HepG2 (cell line): ENCODE data around the gene MPZL3. TPM values are rescaled to one million over a fixed set of nuclear protein-coding genes. Genes with fewer than 3 reads are reported as not detected.

Source experiments
- ATAC-seq: fragments of 200-7000 bp; cut with Tn5 transposase; 3 replicates; pipeline ENCODE4 v1.9.1; 2020; ENCODE audit warnings: mild to moderate bottlenecking, moderate library complexity
- BruUV-seq: library from RNA; stranded (reverse); fragments of 400-500 nt; replicated peaks from 2 replicates; lab custom pipeline; 2021; lab: Mats Ljungman, UMichigan
- CTCF ChIA-PET: fragments of 300-600 bp; formaldehyde crosslinking; extraction: SDS; loops from one replicate; lab custom pipeline; 2021; ENCODE audit warnings: low total read pairs, inconsistent platforms, low intra/inter-chr PET ratio; lab: Yijun Ruan, JAX
- POLR2A ChIA-PET: fragments of 350-600 bp; sonication (Branson Sonifier 250); formaldehyde crosslinking; loops from one replicate; lab custom pipeline; 2020; ENCODE audit warnings: antibody characterized with exemption, inconsistent platforms; lab: Yijun Ruan, JAX
- DNase-seq: peaks from one replicate; pipeline ENCODE4 v3.0.0-alpha.2; 2015; ENCODE audit warnings: low spot score
- FAIRE-seq: peaks from 3 replicates; lab custom pipeline; 2011; peaks lifted over from hg19 to GRCh38; lab: Jason Lieb, UNC
- H2AFZ ChIP-seq: one replicate; pipeline ENCODE4 v1.6.1; 2011; ENCODE audit warnings: low read length, inconsistent platforms
- H3K27ac ChIP-seq: fragments of 300-600 bp; 3 replicates; pipeline ENCODE4 v1.8.0; 2011; ENCODE audit warnings: mixed run types, mild to moderate bottlenecking, mixed read lengths, low read length, inconsistent platforms; ENCODE audit not compliant: insufficient read depth; ENCODE audit errors: extremely low read length
- H3K27me3 ChIP-seq, 2 experiments: fragments of 200-600 bp in 1 of 2; 2 replicates in 1 of 2; 3 replicates in 1 of 2; pipeline versions ENCODE4 v1.6.0 to v1.8.0; 2011; ENCODE audit warnings: low read length in 2 of 2, mild to moderate bottlenecking in 2 of 2, moderate library complexity in 2 of 2, inconsistent platforms in 1 of 2; ENCODE audit not compliant: insufficient read depth in 2 of 2, control insufficient read depth in 1 of 2
- H3K36me3 ChIP-seq, 2 experiments: fragments of 200-600 bp in 1 of 2; replicated peaks in 1 of 2; 2 replicates in 1 of 2; 3 replicates in 1 of 2; pipeline versions ENCODE4 v1.5.1 to v1.8.0; 2011; ENCODE audit warnings: low read length in 2 of 2, inconsistent platforms in 1 of 2; ENCODE audit not compliant: insufficient read depth in 2 of 2, control insufficient read depth in 1 of 2
- H3K4me1 ChIP-seq: 2 replicates; pipeline ENCODE4 v1.5.1; 2012; ENCODE audit warnings: low read length, inconsistent platforms; ENCODE audit not compliant: insufficient read depth
- H3K4me2 ChIP-seq: 2 replicates; pipeline ENCODE4 v1.6.0; 2011; ENCODE audit warnings: low read depth, low read length, inconsistent platforms
- H3K4me3 ChIP-seq, 3 experiments: fragments of 200-600 bp in 1 of 3; sonication (generic), shearing (Covaris generic) in 1 of 3; replicated peaks in 1 of 3; 2 replicates each; pipeline ENCODE4 v1.5.1; 2011 to 2016; ENCODE audit warnings: low read length in 3 of 3, inconsistent platforms in 2 of 3, low read depth in 2 of 3, mild to moderate bottlenecking in 2 of 3, control low read depth in 1 of 3, mixed read lengths in 1 of 3; ENCODE audit not compliant: insufficient read depth in 1 of 3
- H3K79me2 ChIP-seq: one replicate; pipeline ENCODE4 v1.6.1; 2011; ENCODE audit warnings: low read length, inconsistent platforms; ENCODE audit not compliant: insufficient read depth
- H3K9ac ChIP-seq: 2 replicates; pipeline ENCODE4 v1.6.0; 2011; ENCODE audit warnings: mild to moderate bottlenecking, low read depth, low read length, inconsistent platforms; ENCODE audit not compliant: insufficient read depth
- H3K9me3 ChIP-seq: 2 replicates; pipeline ENCODE4 v1.5.1; 2012; ENCODE audit warnings: mild to moderate bottlenecking, low read length
- H4K20me1 ChIP-seq: 2 replicates; pipeline ENCODE4 v1.6.0; 2011; ENCODE audit warnings: inconsistent platforms, mild to moderate bottlenecking, low read length, moderate library complexity; ENCODE audit not compliant: insufficient read depth
- CAMTA2 ChIP-seq: sonication (generic); formaldehyde crosslinking; IDR thresholded peaks from 2 replicates; pipeline ENCODE4 v1.4.0; 2020; ENCODE audit warnings: mild to moderate bottlenecking, missing genetic modification reagents, borderline replicate concordance
- ERF ChIP-seq: IDR thresholded peaks from 2 replicates; pipeline ENCODE4 v1.6.1; 2018; ENCODE audit warnings: missing biosample characterization, missing genetic modification reagents
- NFYB ChIP-seq: sonication (generic); formaldehyde crosslinking; IDR thresholded peaks from 2 replicates; pipeline ENCODE4 v1.4.0; 2020; ENCODE audit warnings: missing genetic modification reagents
- NFYC ChIP-seq: IDR thresholded peaks from 2 replicates; pipeline ENCODE4 v1.6.1; 2016; ENCODE audit warnings: missing genetic modification reagents, missing compliant biosample characterization
- PAX8 ChIP-seq: sonication (generic); formaldehyde crosslinking; IDR thresholded peaks from 2 replicates; pipeline ENCODE4 v1.8.0; 2022; ENCODE audit warnings: mild to moderate bottlenecking, missing genetic modification reagents, borderline replicate concordance
- PTBP1 ChIP-seq: fragments of 200-400 bp; formaldehyde crosslinking; IDR thresholded peaks from 2 replicates; pipeline ENCODE4 v1.6.1; 2018; ENCODE audit warnings: low read length, low read depth; ENCODE audit not compliant: poor library complexity, severe bottlenecking
- SNAI1 ChIP-seq: sonication (generic); formaldehyde crosslinking; IDR thresholded peaks from 2 replicates; pipeline ENCODE4 v1.5.0; 2020; ENCODE audit warnings: mild to moderate bottlenecking, missing genetic modification reagents, borderline replicate concordance
- ZNF24 ChIP-seq: fragments of 450-650 bp; IDR thresholded peaks from 2 replicates; pipeline ENCODE4 v1.6.1; 2017; ENCODE audit warnings: antibody characterized with exemption, mild to moderate bottlenecking
- ZNF263 ChIP-seq: sonication (generic); formaldehyde crosslinking; IDR thresholded peaks from 2 replicates; pipeline ENCODE4 v1.4.0; 2020; ENCODE audit warnings: missing genetic modification reagents
- ZNF264 ChIP-seq: sonication (generic); formaldehyde crosslinking; IDR thresholded peaks from 2 replicates; pipeline ENCODE4 v1.4.0; 2020; ENCODE audit warnings: missing genetic modification reagents
- ZNF768 ChIP-seq: sonication (generic); formaldehyde crosslinking; IDR thresholded peaks from 2 replicates; pipeline ENCODE4 v1.4.0; 2020; ENCODE audit warnings: missing genetic modification reagents
- WGBS: methylation state at CpG from one replicate; pipeline ENCODE4 v1.1.6; 2017; ENCODE audit warnings: low lambda C conversion rate; 5-methylcytosine and 5-hydroxymethylcytosine counted together
- in situ Hi-C: cut with HindIII; loops from 2 replicates; pipeline ENCODE4 v1.10.0; 2017; ENCODE audit warnings: low pct_unique_long_range_greater_than_20kb; ENCODE audit not compliant: extremely low pct_ligation_motif_present
- intact Hi-C: fragments of 100-400 bp; cut with micrococcal nuclease; formaldehyde crosslinking; loops from one replicate; pipeline ENCODE4 v1.10.0; 2022; ENCODE audit not compliant: unreplicated experiment
- polyA plus RNA-seq, 8 experiments: library from polyadenylated mRNA; depleted of rRNA in 3 of 8; stranded (reverse) in 7 of 8; unstranded in 1 of 8; fragments of >200 nt; fragmentation: Illumina TruSeq in 4 of 8; extraction: Trizol in 4 of 8; gene quantifications; 2 replicates each; pipeline versions ENCODE4 v1.2.1 to v1.2.3, GENCODE V29; 2011 to 2016; ENCODE audit warnings: low read depth in 4 of 8, missing spikeins in 1 of 8, mixed read lengths in 1 of 8; ENCODE audit not compliant: insufficient read depth in 1 of 8
- total RNA-seq, 5 experiments: library from RNA; depleted of rRNA; stranded (reverse); fragments of >200 nt; fragmentation: Illumina TruSeq; extraction: Trizol; gene quantifications; 2 replicates each; pipeline ENCODE4 v1.2.3, GENCODE V29; 2016; ENCODE audit warnings: low read depth in 1 of 5
- TF ChIP-seq, protein P1 (sequence below): sonication (generic); formaldehyde crosslinking; IDR thresholded peaks from 2 replicates; pipeline ENCODE4 v1.4.0; 2020; ENCODE audit warnings: missing genetic modification reagents
- TF ChIP-seq, protein P2 (sequence below): IDR thresholded peaks from 2 replicates; pipeline ENCODE4 v1.6.1; 2018; ENCODE audit warnings: missing genetic modification reagents, mild to moderate bottlenecking, missing compliant biosample characterization
- TF ChIP-seq, protein P3 (sequence below): sonication (generic); formaldehyde crosslinking; IDR thresholded peaks from 2 replicates; pipeline ENCODE4 v1.4.0; 2020; ENCODE audit warnings: missing genetic modification reagents; ENCODE audit errors: not compliant biosample characterization
- TF ChIP-seq, protein P4 (sequence below): sonication (generic); formaldehyde crosslinking; IDR thresholded peaks from 2 replicates; pipeline ENCODE4 v1.4.0; 2020; ENCODE audit warnings: missing genetic modification reagents
- TF ChIP-seq, protein P5 (sequence below): IDR thresholded peaks from 2 replicates; pipeline ENCODE4 v1.6.1; 2016; ENCODE audit warnings: low read depth, borderline replicate concordance

MPZL3 gene
- total and polyA plus RNA-seq, 2 of the 13 experiments (the other 11 are each of a cell fraction or from before 2014, with no cell fraction given): 5.3 to 9.3 TPM

DNA sequence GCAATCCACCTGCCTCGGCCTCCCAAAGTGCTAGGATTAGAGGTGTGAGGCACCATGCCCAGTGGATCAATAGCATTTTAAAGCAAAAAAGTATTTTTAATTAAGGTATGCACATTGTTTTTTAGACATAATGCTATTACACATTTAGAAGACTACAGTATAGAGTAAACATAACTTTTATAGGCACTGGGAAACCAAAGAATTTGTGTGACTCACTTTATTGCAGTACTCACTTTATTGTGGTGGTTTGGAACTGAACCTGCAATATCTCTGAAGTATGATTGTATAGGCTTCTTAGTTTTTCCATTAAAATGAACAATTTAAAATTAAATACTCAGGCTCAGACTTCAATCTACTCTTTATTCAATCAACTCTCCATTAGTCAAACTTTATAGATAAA is 34.8 kb upstream of the MPZL3 start:
- no peaks in the 10 kb centered on the region for H4K20me1 ChIP-seq
- CTCF ChIA-PET: interaction anchor here (1.3 kb wide), 1 partner anchor 89 kb away, joined by 4 read pairs; no protein-coding TSS in a partner anchor
- BruUV-seq: no TSS peak
- H3K79me2 ChIP-seq: no peaks in the 10 kb centered on the region
- H3K27me3 ChIP-seq: no peaks in the 10 kb centered on the region
- H3K4me2 ChIP-seq: no peak overlapping the region
- WGBS: 95% methylated on average over 1 of the region's 1 CpG
- no peak overlapping the region for H3K27ac ChIP-seq
- FAIRE-seq: no peak
- no peaks in the 10 kb centered on the region for H3K36me3 ChIP-seq
- POLR2A ChIA-PET: no interaction called here
- no peak overlapping the region for H3K4me3 ChIP-seq
- no peaks in the 10 kb centered on the region for H3K9me3 ChIP-seq
- in situ Hi-C loops (no loop called here), intact Hi-C loops (no loop called here)
- H2AFZ ChIP-seq: no peak overlapping the region
- H3K9ac ChIP-seq: no peak overlapping the region
- peaks cover 12% of the 10 kb centered on the region for H3K4me1 ChIP-seq
- DNase-seq: no peak
- no peak for ATAC-seq
- TF ChIP-seq PAX8 (CRISPR knock-in tag) (no peak), CAMTA2 (CRISPR knock-in tag) (no peak), NFYC (CRISPR knock-in tag) (no peak), ZNF24 (no peak), PTBP1 (no peak), ZNF264 (CRISPR knock-in tag) (no peak), SNAI1 (no peak), ZNF768 (CRISPR knock-in tag) (no peak), NFYB (CRISPR knock-in tag) (no peak), ZNF263 (no peak), ERF (CRISPR knock-in tag) (no peak)
- TF ChIP-seq, protein P1, sequence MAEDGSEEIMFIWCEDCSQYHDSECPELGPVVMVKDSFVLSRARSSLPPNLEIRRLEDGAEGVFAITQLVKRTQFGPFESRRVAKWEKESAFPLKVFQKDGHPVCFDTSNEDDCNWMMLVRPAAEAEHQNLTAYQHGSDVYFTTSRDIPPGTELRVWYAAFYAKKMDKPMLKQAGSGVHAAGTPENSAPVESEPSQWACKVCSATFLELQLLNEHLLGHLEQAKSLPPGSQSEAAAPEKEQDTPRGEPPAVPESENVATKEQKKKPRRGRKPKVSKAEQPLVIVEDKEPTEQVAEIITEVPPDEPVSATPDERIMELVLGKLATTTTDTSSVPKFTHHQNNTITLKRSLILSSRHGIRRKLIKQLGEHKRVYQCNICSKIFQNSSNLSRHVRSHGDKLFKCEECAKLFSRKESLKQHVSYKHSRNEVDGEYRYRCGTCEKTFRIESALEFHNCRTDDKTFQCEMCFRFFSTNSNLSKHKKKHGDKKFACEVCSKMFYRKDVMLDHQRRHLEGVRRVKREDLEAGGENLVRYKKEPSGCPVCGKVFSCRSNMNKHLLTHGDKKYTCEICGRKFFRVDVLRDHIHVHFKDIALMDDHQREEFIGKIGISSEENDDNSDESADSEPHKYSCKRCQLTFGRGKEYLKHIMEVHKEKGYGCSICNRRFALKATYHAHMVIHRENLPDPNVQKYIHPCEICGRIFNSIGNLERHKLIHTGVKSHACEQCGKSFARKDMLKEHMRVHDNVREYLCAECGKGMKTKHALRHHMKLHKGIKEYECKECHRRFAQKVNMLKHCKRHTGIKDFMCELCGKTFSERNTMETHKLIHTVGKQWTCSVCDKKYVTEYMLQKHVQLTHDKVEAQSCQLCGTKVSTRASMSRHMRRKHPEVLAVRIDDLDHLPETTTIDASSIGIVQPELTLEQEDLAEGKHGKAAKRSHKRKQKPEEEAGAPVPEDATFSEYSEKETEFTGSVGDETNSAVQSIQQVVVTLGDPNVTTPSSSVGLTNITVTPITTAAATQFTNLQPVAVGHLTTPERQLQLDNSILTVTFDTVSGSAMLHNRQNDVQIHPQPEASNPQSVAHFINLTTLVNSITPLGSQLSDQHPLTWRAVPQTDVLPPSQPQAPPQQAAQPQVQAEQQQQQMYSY (CRISPR knock-in tag): no peak
- TF ChIP-seq, protein P2, sequence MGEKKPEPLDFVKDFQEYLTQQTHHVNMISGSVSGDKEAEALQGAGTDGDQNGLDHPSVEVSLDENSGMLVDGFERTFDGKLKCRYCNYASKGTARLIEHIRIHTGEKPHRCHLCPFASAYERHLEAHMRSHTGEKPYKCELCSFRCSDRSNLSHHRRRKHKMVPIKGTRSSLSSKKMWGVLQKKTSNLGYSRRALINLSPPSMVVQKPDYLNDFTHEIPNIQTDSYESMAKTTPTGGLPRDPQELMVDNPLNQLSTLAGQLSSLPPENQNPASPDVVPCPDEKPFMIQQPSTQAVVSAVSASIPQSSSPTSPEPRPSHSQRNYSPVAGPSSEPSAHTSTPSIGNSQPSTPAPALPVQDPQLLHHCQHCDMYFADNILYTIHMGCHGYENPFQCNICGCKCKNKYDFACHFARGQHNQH (CRISPR knock-in tag): no peak
- TF ChIP-seq, protein P3, sequence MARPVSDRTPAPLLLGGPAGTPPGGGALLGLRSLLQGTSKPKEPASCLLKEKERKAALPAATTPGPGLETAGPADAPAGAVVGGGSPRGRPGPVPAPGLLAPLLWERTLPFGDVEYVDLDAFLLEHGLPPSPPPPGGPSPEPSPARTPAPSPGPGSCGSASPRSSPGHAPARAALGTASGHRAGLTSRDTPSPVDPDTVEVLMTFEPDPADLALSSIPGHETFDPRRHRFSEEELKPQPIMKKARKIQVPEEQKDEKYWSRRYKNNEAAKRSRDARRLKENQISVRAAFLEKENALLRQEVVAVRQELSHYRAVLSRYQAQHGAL: no peak
- TF ChIP-seq, protein P4, sequence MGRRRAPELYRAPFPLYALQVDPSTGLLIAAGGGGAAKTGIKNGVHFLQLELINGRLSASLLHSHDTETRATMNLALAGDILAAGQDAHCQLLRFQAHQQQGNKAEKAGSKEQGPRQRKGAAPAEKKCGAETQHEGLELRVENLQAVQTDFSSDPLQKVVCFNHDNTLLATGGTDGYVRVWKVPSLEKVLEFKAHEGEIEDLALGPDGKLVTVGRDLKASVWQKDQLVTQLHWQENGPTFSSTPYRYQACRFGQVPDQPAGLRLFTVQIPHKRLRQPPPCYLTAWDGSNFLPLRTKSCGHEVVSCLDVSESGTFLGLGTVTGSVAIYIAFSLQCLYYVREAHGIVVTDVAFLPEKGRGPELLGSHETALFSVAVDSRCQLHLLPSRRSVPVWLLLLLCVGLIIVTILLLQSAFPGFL (CRISPR knock-in tag): no peak
- TF ChIP-seq, protein P5, sequence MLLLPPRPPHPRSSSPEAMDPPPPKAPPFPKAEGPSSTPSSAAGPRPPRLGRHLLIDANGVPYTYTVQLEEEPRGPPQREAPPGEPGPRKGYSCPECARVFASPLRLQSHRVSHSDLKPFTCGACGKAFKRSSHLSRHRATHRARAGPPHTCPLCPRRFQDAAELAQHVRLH (CRISPR knock-in tag): no peak
